GM21360 (cell line): ENCODE results near the gene SESTD1.
"Not testable (repeated sequence)": the region's sequence is repeated elsewhere in the genome, so short reads cannot be mapped to it uniquely, and the experiment has no call there.

Experiments used
- ATAC-seq: cut with Tn5 transposase; IDR thresholded peaks from one replicate; pipeline ENCODE4 v1.9.1; 2021; ENCODE audit warnings: mild to moderate bottlenecking, moderate library complexity; ENCODE audit not compliant: unreplicated experiment

Gene SESTD1

DNA sequence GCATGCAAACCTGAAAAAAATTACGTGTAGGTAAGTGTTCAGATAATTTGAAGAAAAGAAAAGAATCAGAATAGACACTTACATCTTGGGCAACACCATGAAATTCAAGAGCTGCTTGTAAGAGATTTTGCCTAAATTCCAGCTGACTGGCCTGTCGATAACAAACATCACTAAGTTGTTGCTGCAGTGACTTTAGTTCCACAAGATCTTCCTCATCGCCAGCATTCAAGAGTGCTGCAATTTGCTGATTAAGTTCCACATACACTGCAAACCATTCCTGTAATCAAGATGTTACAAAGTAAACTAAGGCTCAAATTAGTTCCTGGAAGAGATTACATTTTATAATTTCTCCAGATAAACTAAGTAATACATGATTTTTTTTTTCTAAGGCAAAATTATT lies 140.3 kb downstream of the SESTD1 start:
- no peak for ATAC-seq

DNA sequence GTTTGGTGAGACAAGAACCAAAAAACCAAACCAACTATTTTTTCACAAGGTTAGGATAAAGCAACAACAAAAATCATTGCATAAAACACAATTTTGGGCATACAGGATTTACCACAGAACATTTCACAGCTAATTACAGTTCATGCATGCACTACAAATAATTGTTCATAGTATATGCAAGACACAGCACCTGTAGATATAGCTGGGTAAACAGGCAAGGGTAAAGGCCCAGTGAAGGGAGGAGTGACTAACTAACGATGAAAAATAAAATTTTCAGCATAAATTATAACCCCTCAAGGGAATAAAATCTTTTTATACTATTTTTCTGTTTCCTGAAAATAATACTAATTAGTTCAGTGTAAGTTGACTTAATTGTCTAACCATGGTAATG lies 141.4 kb downstream of the SESTD1 start:
- ATAC-seq, result no peak

DNA sequence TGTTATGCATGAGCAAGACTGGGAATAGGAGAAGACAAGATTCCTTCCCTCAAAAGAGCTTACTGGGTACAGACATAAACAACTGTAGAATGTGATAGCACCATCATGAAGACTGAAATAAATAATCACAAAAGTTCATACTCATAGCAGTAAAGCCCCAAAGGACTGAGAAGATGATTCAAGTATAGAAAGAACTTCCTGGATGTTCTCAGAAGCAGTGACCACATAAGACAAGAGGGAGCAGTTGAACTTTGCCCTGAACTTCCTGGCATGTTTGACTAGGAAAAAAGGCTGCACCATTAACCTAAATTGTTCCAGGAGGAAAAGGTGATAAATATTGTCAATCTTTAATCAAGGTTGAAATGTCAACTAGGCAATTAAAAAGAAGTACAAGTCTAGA lies 156.9 kb downstream of the SESTD1 start:
- ATAC-seq, result no peak

DNA sequence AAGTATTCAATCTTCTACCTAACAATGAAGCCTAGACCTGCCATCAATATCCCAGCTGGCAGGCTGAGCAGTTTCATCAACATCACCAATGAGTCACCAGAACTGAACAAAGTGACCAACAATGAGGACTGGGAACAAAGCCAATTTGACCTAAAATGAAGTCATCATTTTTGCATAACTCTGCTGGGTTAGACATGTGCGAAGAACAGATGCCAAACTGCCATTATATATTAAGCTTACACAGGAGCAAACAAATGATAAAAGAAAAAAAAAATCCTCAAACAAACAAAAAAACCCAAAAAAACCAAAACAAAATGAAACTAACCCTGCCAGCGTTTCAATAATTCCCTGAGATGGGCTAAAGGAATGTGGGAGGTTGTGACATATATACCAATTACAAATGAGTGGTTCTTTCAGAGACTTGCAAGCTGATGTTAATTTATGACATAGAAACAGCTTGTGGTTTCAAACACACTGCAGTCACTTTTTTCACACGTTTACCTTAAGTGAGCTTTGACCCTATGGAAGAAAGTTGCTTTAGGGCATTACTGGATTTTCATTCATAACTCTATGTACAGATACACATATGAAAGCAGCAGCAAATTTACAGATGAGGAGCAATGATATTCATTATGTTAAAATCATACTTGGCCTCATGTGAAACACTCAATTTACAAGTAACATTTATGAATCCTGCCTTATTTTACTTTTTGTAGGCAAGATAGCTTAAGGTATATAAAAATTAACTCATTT lies 157.8 kb downstream of the SESTD1 start:
- ATAC-seq, result no peak

DNA sequence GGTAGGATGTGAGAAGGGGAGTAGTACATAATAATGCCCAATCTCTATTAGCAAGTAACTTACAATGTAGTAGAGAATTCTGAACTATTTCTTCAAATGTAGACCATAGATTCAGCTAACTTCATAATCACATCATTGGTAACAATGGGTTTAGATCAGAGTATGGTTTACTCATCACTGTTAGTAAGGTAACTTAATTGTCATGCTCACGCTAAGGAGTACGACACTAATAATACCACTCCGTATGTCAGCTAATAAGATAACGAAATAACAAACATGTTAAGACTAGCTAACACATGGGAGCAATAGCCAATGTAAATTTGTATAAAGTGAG lies 158.3 kb downstream of the SESTD1 start:
- no peak for ATAC-seq

DNA sequence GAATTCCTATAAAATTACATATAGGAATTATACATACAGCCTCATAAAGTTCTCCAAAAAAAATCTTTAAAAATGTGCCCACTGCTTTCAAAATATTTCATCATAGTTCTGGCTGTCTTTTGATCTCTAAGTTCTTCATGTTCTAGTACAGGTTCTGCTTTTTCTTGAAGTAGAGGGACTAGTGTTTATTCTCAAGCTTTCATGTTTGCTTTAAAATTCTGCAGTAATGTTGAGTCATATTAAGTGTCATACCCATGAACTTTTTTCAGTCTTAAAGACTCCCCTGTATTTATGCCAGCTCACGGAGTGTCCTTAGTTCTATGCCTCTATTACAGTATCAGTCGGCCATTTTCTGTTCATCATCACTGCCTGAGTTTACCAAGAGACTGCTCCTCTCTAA lies 159.9 kb downstream of the SESTD1 start:
- no peak for ATAC-seq

DNA sequence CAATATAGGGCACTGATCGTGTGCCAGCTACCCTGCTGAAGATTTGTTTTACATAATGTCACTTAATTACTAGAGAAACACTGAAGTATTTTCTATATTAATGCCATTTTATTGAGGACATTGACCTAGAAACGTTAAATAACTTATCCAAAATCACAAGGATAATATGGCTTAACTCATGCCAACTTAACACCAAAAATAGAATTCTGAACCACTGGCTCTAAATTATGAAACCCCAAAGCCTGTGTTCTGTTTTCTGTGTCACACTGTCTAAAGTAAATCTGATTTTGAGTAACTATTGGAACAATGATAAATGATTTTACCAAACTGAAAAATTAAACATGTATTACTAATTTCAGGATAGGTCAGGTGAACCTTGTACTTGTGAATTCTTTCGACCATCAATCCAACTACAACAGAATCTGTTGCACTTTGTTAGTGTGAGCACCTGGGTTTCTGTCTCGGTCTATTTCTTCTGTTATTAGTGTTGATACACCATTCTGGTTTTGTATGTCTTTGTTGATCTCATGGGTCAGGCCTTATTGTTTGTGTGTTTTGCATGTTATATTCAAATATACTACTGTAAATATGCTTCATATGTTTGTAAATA lies 166.4 kb downstream of the SESTD1 start:
- no peak for ATAC-seq

DNA sequence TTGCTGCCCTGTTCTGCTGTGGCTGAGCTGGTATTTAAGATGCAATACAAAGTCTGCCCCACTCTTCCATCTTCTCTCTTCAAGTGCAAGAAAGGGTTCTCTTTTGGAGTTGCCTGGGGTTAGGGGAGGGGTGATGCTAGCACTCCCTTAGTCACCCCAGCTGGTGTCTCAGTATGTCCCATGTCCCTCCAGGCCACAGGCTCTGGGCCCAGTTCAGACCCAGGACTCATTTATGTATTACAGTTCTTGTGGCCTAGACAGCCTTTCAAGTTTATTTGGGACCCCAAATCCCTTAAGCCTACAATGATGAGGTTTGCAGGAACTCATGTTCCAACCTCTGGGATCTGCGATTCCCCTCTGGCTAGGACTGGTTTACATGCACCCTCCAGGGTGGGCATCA lies 167.5 kb downstream of the SESTD1 start:
- ATAC-seq, result no peak

DNA sequence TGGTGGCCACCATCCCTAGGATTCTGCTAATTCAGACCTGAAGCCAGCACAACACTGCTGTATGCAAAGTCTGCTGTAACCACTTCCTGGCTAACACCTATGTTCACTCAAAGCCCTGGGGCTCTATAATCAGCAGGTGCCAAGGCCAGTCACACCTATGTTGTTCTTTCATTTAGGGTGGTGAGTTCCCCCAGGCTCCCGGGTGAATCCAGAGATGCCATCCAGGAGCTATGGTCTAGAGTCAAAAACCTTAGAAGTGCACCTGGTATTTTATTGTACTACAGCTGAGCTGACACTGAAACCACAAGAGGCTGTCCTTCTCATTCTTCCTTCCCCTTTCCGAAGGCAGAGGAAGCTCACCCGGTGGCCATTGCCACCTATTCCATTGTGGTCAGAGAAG lies 168.5 kb downstream of the SESTD1 start:
- ATAC-seq, result peak; percentile 84

DNA sequence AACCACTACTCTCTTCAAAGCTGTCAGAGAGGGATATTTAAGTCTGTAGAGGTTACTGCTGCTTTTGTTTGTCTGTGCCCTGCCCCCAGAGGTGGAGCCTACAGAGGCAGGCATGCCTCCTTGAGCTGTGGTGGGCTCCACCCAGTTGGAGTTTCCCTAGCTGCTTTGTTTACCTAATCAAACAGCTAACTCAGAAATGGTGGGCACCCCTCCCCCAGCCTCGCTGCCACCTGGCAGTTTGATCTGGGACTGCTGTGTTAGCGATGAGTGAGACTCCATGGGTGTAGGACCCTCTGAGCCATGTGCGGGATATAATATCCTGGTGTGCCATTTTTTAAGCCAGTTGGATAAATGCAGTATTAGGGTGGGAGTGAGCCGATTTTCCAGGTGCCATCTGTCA lies 171.7 kb downstream of the SESTD1 start:
- ATAC-seq, result not testable (repeated sequence)

DNA sequence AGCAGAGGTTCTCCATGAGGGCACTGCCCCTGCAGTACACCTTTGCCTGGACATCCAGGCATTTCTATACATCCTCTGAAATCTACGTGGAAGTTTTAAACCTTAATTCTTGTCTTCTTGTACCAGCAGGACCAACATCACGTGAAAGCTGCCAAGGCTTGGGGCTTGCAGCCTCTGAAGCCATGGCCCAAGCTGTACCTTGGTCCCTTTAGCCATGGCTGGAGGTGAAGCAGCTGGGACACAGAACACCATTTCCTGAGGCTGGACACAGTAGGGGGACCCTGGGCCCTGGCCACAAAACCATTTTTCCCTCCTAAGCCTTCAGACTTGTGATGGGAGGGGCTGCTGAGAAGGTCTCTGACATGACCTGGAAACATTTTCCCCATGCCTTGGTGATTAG lies 181.9 kb downstream of the SESTD1 start:
- ATAC-seq, result no peak

DNA sequence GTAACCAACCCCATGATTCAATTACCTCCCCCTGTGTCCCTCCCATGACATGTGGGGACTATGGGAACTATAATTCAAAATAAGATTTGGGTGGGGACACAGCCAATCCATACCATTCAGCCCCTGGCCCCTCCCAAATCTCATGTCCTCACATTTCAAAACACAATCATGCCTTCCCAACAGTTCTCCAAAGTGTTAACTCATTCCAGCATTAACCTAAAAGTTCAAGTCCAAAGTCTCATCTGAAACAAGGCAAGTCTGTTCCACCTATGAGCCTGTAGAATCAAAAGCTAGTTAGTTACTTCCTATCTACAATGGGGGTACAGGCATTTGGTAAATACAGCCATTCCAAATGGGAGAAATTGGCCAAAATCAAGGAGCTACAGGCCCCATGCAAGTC lies 182.7 kb downstream of the SESTD1 start:
- no peak for ATAC-seq

DNA sequence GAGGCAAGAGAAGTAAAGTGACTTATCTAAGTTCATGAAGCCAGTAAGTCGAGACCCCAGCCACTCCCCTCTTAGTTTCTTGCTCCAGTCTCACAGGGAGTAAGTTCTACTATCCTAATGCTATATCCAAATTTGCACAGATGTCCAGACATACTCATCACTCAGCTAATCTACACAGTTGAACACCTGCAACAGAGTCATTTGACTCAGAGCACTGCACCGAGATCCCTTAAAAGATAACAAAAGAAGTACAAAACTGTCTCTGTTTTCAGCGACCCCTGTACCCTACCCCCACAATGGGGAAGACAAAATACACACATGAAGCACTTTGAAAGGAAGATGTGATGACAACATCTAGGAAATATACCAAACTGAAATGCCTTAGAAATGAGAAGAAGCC lies 192.1 kb downstream of the SESTD1 start:
- ATAC-seq, result no peak

DNA sequence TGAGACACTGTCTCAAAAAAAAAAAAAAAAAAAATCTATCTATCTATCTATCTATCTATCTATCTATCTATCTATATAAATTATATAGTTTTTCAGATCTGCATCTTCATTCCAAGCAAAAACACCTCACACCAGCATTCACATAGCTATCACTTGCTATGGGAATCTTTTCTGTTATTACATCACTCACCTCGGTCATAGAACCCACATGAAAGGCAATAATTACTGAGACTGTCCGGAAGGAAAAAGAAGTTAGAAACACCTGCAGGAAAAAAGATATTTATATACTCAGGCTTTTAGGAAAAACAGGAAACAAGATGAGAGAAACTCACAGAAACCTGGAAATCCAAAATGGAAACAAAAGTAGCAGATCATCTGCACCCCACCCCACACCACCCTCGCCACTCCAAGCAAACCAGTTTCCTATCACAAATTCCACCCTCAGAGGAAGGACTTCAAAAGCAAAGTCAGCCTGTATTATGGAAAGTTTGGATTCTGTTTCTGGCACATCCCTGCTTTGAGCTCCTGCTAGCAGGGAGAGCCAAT lies 192.7 kb downstream of the SESTD1 start:
- ATAC-seq, result no peak

DNA sequence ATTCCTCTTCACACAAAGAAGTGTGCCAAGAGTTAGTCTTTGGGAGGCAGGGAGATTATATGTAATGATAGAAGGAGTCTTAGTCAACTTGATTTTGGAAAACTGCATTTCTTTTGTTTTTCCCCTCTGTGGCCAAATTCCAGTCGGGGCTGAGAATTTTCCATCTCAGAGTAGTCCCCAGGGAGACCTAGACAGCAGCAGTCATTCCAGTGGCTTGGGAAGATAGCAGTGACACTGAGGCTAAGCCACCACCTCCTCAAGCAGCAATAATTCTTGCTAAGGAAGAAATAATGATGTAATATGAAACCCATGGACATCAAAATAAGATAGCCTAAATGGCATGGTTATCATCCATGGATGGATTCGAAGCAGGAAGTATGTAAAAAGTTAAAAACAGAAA lies 193.7 kb downstream of the SESTD1 start:
- ATAC-seq, result no peak

DNA sequence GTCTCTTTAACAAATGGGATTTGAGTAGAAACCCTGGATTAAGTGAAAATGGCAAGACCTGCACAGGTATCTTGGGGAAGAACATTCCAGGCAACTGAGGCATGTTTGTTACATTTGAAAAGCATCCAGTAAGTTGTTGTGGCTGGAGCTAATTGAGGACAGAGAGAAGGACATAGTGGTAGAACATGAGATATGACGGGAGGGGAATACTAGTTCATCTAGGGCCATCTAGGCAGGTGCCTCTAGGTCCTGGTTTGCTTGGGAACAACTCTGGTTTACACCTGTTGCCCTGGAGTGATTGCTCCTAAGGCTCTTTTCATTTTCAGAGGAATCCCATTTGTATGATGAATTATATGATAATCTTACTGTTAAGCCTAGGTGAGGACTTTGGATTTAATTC lies 194.9 kb downstream of the SESTD1 start:
- no peak for ATAC-seq

DNA sequence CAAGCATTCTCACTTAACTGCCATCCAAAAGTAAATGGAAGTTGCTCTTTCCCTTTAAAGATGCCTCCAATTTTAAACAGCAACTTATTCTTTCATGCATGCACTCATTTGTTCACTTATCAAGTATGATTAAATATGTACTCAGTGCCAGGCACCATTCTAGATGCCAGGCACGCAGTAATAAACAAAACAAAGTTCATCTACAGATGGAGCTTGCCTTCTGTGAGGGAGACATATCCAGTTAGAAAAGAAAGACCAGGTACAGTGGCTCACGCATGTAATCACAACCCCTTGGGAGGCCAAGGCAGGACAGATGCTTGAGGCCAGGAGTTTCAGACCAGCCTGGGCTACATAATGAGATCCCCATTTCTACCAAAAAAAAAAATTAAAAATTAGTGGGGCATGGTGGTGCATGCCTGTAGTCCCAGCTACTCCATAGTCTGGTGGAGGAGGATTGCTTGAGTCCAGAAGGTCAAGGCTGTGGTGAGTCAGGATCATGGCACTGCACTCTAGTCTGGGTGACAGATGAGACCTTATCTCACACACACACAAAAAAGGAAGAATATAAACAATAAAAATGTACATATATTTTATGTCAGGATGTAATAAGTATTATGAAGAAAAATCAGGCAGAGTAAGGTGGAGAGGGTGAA lies 195.5 kb downstream of the SESTD1 start:
- ATAC-seq, result no peak

DNA sequence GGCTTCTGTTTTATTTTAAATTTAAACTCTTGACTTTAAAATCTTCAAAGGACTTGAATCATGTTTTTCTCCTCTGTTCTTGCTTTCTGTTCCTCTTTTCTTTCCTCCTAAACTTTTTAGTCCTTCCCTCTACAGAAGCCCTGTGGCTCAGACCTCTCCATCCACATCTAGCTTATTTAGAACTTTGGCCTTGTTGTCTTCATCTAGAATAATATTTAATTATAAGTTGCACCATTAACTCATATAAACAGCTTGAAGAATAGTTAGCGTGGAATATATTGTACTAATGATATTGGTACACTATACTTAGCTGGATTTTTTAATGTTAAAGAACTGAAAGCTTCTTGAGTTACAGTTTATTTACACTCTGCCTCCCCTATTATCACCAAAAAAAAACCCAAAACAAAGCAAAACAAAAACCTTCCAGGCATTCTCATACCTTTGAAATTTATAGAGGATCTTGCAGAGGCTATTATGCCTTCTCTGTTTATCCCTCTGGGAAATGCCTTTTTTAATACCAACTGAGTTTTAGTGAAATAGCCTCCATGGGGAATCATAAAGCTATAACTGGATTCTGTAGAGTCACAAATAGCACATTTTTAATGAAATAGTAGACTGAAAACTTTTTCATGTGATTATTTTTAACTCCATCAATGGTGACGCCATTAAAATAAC lies 205.5 kb downstream of the SESTD1 start:
- ATAC-seq, result peak; percentile 94

DNA sequence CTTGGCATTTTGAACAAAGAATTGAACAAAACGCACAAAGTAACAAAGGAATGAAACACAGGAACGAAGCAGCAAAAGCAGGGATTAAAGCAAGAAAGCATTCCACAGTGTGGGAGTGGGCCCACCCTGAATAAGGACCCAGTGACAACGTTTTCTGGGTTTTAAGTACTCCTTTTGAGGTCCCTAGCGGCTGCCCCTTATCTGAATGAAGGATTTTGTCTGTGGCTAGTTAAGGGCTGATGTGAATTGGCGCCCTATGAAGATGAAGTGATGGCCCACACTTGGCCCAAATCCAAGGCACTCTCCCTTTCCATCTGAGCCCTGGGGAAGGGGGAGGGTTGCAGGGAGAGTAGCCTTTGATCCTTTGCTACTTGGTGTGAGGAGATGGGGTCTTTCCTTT lies 206.9 kb downstream of the SESTD1 start:
- ATAC-seq, result no peak

DNA sequence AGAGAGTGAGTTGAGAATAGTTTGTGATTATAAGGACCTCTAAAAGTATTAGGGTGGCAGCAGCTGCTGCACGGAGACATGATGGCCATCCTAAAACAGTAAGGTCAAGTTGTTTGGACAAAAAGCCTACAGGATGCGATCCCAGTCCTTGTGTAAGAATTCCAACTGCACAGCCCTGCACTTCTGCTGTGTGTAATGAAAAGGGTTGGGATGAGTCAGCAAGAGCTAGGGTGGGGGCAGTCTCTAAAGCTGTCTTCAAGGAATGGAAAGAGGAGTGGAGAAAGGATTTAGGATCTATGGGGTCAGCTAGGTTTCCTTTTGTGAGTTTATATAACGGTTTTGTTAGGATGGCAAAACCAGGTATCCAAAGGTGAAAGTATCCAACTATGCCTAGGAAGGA lies 211.1 kb downstream of the SESTD1 start:
- ATAC-seq, result not testable (repeated sequence)
